ENCODE results near the gene SRSF9. TPM values are rescaled to one million over a fixed set of nuclear protein-coding genes. Genes with fewer than 3 reads are reported as not detected.

Gene SRSF9
- total RNA-seq, 1 donor from 2014 or later = 99.2 TPM

- intact Hi-C loops (cut with DNase I) = no loop called here
- DNase-seq (ENCODE audit: low spot score) = no peak
- ATAC-seq = no peak
Measured at GRCh38 chr12:120485961-120486881, 16.7 kb upstream of the SRSF9 start.

GRCh38 chr12:120483621-120484020, 14.1 kb upstream of the SRSF9 start:
- intact Hi-C loops (cut with DNase I) = no loop called here
- DNase-seq (ENCODE audit: low spot score) = no peak
- no peak for ATAC-seq

- intact Hi-C loops (cut with DNase I) = no loop called here
- ATAC-seq (no peak), DNase-seq (ENCODE audit: low spot score) (no peak)
Measured at GRCh38 chr12:120481022-120481767, 11.6 kb upstream of the SRSF9 start.

GRCh38 chr12:120480211-120480610, 10.7 kb upstream of the SRSF9 start:
- intact Hi-C loops (cut with DNase I) = no loop called here
- ATAC-seq = no peak
- DNase-seq (ENCODE audit: low spot score) = no peak

GRCh38 chr12:120479458-120479857, 9.9 kb upstream of the SRSF9 start:
- ATAC-seq = no peak
- DNase-seq (ENCODE audit: low spot score) = no peak
- intact Hi-C loops (cut with DNase I) = no loop called here

- ATAC-seq (no peak), DNase-seq (ENCODE audit: low spot score) (no peak)
- intact Hi-C loops (cut with DNase I) = no loop called here
Measured at GRCh38 chr12:120475643-120476042, 6.1 kb upstream of the SRSF9 start.

- ATAC-seq = no peak
- DNase-seq (ENCODE audit: low spot score) = no peak
- intact Hi-C loops (cut with DNase I) = no loop called here
Measured at GRCh38 chr12:120474616-120474960, 5.0 kb upstream of the SRSF9 start.

- ATAC-seq (no peak), DNase-seq (ENCODE audit: low spot score) (no peak)
- intact Hi-C loops (cut with DNase I) = no loop called here
Measured at GRCh38 chr12:120473807-120474615, 4.5 kb upstream of the SRSF9 start.

- ATAC-seq = no peak
Measured at GRCh38 chr12:120472521-120472920, 3.0 kb upstream of the SRSF9 start.

GRCh38 chr12:120470150-120470784, 719 bp upstream of the SRSF9 start:
- intact Hi-C loops (cut with DNase I) = no loop called here
- DNase-seq (ENCODE audit: low spot score) (no peak), ATAC-seq (peak; percentile 54)

More at GRCh38 chr12:120472521-120472920, 3.0 kb upstream of the SRSF9 start:
- no peak for DNase-seq (ENCODE audit: low spot score)
- intact Hi-C loops (cut with DNase I) = no loop called here

- intact Hi-C loops (cut with DNase I) = no loop called here
- ATAC-seq (peak; percentile 46), DNase-seq (ENCODE audit: low spot score) (peak; percentile 68)
Measured at GRCh38 chr12:120468821-120469449, 613 bp downstream of the SRSF9 start.

GRCh38 chr12:120468325-120468820, 1.2 kb downstream of the SRSF9 start:
- intact Hi-C loops (cut with DNase I) = no loop called here
- ATAC-seq (peak; percentile 37), DNase-seq (ENCODE audit: low spot score) (peak; percentile 62)

- no peak for ATAC-seq
- intact Hi-C loops (cut with DNase I) = no loop called here
- DNase-seq (ENCODE audit: low spot score) = no peak
Measured at GRCh38 chr12:120467439-120467838, 2.1 kb downstream of the SRSF9 start.

GRCh38 chr12:120466560-120467315, 2.8 kb downstream of the SRSF9 start:
- DNase-seq (ENCODE audit: low spot score) (no peak), ATAC-seq (no peak)
- intact Hi-C loops (cut with DNase I) = no loop called here

GRCh38 chr12:120465756-120466155, 3.8 kb downstream of the SRSF9 start:
- intact Hi-C loops (cut with DNase I) = no loop called here
- ATAC-seq = no peak
- DNase-seq (ENCODE audit: low spot score) = no peak

- DNase-seq (ENCODE audit: low spot score) (no peak), ATAC-seq (no peak)
- intact Hi-C loops (cut with DNase I) = no loop called here
Measured at GRCh38 chr12:120463712-120464111, 5.8 kb downstream of the SRSF9 start.

- intact Hi-C loops (cut with DNase I) = no loop called here
- DNase-seq (ENCODE audit: low spot score) = no peak
- ATAC-seq = no peak
Measured at GRCh38 chr12:120462099-120462640, 7.4 kb downstream of the SRSF9 start.
